VCaP (cell line): ENCODE results near the gene FBXW2.
A peak's percentile ranks its signal among the peaks of the same experiment; 100 is the strongest.

Experiments
- H3K27ac ChIP-seq: fragments of 450-650 bp; 2 replicates; pipeline ENCODE4 v1.5.1; 2017
- TF ChIP-seq, protein P1 (sequence below): fragments of 450-650 bp; conservative IDR thresholded peaks from 2 replicates; pipeline ENCODE4 v1.5.1; 2017; ENCODE audit warnings: mild to moderate bottlenecking, moderate library complexity

FBXW2 gene, protein sequence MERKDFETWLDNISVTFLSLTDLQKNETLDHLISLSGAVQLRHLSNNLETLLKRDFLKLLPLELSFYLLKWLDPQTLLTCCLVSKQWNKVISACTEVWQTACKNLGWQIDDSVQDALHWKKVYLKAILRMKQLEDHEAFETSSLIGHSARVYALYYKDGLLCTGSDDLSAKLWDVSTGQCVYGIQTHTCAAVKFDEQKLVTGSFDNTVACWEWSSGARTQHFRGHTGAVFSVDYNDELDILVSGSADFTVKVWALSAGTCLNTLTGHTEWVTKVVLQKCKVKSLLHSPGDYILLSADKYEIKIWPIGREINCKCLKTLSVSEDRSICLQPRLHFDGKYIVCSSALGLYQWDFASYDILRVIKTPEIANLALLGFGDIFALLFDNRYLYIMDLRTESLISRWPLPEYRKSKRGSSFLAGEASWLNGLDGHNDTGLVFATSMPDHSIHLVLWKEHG

DNA sequence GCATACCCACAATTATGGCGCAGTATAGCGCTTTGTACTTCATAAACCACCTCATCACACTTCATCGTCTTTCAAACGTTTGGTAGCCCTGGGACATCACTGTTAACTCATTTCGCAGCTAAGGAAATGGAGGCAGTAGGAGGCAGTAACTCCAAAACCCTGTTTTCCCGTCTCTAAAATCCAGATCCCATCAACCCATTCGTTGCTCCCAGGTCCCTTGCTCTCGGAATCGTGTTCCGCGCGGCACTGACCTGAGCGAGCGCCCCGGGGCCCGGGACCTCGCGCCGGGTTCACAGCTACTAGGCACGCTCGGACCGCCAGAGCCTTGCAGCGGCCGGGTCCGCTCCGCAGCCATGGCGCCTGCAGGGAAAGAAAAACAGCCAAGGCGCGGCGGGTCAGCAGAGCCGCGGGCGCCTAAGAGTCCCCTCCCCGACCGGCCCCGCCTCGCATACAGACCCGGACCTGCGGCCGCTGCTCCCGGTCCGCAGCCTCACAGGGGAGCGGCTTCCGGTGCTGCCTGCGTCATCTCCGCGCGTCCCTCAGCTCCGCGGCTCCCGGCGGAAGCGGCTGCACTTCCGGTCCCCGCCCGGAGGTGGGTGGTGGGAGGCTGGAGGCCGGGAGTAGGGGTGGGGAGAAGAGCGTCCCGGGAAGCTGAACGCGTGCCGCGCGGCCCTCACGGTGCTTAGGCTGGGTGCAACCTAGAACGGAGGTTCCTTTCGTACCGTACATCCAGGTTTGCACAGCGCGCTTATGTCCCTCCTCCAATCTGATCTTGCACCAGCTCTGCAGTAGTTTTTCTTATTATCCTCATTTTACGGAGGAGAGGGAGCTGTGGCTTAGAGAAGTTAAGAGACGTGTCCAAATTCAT, at the start of gene FBXW2:
Gene FBXW2 (minus strand): TSS at position 519 of the 868 bp plus-strand sequence. CDS start 5,158 bp downstream, outside the sequence.
- TF ChIP-seq, protein P1, sequence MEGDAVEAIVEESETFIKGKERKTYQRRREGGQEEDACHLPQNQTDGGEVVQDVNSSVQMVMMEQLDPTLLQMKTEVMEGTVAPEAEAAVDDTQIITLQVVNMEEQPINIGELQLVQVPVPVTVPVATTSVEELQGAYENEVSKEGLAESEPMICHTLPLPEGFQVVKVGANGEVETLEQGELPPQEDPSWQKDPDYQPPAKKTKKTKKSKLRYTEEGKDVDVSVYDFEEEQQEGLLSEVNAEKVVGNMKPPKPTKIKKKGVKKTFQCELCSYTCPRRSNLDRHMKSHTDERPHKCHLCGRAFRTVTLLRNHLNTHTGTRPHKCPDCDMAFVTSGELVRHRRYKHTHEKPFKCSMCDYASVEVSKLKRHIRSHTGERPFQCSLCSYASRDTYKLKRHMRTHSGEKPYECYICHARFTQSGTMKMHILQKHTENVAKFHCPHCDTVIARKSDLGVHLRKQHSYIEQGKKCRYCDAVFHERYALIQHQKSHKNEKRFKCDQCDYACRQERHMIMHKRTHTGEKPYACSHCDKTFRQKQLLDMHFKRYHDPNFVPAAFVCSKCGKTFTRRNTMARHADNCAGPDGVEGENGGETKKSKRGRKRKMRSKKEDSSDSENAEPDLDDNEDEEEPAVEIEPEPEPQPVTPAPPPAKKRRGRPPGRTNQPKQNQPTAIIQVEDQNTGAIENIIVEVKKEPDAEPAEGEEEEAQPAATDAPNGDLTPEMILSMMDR = no peak
- H3K27ac ChIP-seq = peak within 1 kb of the TSS; percentile 93

DNA sequence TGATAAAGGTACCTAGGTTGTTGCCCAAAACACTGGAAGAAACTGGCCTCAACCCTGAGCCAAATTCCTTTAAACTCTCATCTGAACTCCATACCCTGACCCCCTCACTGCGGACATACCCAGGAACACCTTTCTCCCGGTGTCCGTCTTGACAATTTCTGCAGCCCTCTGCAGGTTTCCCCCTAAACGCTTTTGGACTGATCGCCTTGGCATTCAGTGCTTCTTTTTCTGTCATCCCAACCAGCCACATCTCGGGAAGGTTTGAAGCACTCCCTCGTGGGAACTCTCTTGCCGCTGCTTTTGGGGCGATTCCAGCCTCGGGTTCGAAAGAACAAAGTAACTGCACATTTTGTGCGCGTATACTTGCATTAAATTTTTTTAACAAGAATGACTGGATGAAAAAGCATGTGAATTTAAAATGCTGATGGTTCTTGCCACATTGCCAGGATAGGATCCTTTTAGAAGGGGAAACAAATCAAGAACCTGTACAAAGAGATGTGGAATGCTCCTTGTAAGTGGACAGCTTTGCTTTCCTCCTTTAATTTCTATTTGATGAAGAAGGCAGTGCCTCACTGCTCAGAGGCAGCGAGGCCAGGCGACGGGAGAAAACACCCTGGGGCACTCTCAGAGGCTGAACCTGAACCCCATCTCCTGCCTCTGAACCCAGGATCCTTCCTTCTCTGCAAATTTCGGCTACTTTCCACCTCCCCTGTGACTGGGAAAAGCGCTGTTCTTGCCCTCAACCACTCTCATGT, 48.9 kb upstream of the FBXW2 start:
- TF ChIP-seq, protein P1 = no peak
- peak overlapping the region; percentile 83 for H3K27ac ChIP-seq

DNA sequence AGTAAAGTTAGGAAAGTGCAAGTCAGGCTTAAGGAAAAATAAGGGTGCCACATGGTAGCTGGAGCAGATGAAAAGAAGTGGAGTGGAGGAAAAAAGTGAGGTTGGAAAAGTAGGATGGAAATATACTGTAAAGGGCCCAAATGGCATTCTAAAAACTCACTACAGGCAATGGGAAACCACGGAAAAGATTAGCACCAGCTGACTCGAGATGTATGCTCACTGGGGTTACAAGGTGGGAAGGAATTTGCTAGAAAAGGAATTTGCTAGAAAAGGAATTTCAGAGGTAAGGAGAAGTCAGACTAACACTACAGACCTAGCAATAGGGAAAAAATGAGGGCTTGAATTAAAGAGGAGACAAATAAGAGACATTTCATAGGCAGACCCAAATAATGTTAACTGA, 45.9 kb upstream of the FBXW2 start:
- no peak overlapping the region for H3K27ac ChIP-seq
- TF ChIP-seq, protein P1 = no peak

DNA sequence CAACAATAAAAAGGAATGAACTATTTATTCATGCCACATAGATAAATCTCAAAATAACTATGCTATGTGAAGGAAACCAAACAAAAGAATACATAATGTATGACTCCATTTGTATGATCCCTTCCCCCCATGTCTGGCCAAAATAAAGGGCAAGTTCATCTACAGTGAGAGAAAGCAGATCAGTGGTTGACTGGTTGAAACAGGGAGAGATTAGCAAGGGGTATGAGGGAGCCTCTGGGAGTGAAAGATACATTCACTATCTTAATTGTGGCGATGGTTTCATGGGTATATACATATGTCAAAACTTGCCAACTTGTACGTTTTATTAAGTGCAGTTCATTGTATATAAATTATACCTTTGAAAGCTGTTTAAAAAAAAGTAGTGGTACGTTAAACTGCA, 44.7 kb upstream of the FBXW2 start:
- H3K27ac ChIP-seq = no peak overlapping the region
- TF ChIP-seq, protein P1 = no peak

DNA sequence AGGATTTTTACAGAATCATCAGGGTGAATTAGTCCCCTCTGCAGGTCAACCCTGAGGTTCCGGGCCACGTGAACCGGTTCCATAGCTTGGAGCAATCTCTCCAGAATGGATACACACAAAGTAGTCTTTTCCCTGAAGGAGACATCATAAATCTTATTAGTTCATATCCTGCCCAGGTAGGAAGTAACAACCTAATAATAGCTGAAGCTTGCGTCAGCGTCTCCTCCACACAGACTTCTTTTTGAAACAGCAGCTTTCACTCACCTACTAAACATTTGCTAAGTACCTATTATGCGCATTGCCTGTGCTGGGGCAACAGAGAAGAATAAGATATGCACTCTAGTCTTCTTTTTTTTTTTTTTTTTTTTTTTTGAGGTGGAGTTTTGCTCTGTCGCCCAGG, 40.1 kb upstream of the FBXW2 start:
- H3K27ac ChIP-seq = peak overlapping the region; percentile 76
- TF ChIP-seq, protein P1 = no peak

DNA sequence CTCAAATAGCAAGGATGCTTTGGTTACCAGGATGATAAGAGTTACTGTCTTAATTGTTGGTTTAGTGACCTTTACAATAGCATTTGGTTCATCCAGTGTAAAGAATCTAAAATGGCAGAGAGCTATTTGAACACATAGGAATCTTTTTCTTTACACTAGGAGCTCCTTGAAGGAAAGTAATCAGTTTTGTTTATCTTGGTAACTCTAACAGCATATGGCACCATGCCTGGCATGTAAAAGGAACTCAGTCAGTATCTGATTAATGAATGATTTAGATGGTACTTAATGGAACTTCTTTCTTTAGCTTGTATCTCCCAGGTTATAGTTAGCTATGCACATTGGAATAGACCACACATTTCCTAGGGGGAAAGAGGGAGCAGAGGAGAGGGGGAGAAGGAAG, 39.6 kb upstream of the FBXW2 start:
- TF ChIP-seq, protein P1 = no peak
- peak overlapping the region; percentile 76 for H3K27ac ChIP-seq
